GM18951 (cell line): Measurements from ENCODE around the gene PUS3.
"Not testable (repeated sequence)": the region's sequence is repeated elsewhere in the genome, so short reads cannot be mapped to it uniquely, and the experiment has no call there.

ENCODE experiments used
- POLR2A ChIP-seq: IDR thresholded peaks from 4 replicates; pipeline ENCODE4 v1.6.1; 2011; ENCODE audit warnings: mild to moderate bottlenecking; ENCODE audit not compliant: insufficient read length, insufficient read depth; ENCODE audit errors: extremely low read depth
- in situ Hi-C: fragments of 300-500 bp; cut with MboI; formaldehyde crosslinking; loops from one replicate; pipeline ENCODE4 v1.12.0; 2022; ENCODE audit warnings: low sequenced_read_pairs, mixed read lengths, inconsistent platforms; ENCODE audit not compliant: unreplicated experiment

The PUS3 gene

GRCh38 chr11:125887373-125888324, 15.4 kb downstream of the PUS3 start, which contains the start of gene HYLS1:
HYLS1 (plus strand) TSS chr11:125887668; CDS start chr11:125899369, 11,701 bp downstream.
- in situ Hi-C loops: no loop called here

GRCh38 chr11:125886997-125887372, 16.0 kb downstream of the PUS3 start:
- in situ Hi-C loops: no loop called here
- TF ChIP-seq POLR2A: peak; percentile 42

More at GRCh38 chr11:125887373-125888324, 15.4 kb downstream of the PUS3 start, which contains the start of gene HYLS1:
- peak; percentile 77 for TF ChIP-seq POLR2A

DNA sequence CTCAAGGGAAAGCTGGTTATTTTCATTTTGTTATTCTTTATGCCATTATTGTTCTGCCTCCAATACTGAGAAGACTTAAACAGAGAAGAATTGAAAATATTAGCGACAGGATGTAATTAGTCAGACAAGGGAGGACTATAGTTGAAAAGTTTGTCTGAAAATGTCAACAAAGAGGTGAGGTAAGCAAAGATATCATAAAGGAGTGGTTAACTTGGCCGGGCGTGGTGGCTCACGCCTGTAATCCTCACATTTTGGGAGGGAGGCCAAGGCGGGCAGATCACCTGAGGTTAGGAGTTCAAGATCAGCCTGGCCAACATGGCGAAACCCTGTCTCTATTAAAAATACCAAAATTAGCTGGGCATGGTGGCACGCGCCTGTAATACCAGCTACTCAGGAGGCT, 19.6 kb downstream of the PUS3 start:
- no peak for TF ChIP-seq POLR2A
- in situ Hi-C loops: no loop called here

DNA sequence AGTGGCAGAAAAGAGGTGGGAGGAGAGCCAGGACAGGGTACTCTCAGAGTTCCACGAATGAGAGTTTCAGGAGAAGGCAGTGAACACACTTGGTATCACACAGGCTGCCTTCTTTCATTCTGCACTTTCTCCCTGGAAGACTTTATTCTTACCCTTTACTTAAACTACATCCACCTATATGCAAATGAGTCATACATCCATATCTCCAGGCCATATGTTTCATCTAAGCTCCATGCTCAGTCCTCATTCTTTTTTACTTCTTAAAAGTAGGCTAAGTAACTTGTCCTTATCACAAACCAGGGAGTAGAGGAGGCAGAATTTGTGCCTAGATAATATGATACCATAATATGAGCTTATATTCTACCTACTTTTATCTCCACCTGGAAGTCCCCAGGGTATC, 21.7 kb downstream of the PUS3 start:
- in situ Hi-C loops: no loop called here
- no peak for TF ChIP-seq POLR2A

DNA sequence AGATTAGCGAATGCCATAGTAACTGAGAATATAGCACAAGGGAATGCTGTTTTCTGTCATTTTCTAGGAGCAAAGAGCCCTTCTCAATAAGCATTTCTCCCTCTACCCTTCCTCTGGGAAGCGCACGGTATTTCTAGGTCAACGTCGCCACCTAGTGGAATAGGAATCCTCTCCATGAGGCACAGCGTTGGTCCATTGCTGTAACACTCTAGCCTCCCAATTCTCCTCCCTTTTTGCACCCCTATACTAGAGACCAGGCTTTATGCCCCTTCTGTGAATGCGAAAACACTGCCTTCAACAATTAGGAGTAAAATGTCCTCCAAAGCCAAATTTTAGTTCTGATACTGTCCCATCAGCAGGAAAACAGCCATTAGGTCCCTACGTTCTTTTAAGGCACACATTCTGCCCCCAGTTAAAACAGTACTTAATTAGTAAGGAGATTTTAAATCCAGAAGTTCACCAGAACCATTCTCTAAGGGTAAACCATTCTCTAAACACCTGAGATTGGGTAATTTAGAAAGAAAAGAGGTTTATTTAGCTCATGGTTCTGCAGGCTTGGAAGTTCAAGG, 28.4 kb downstream of the PUS3 start:
- in situ Hi-C loops: no loop called here

GRCh38 chr11:125873881-125874555, 29.0 kb downstream of the PUS3 start:
- TF ChIP-seq POLR2A: no peak
- in situ Hi-C loops: no loop called here

More for the DNA sequence above, 28.4 kb downstream of the PUS3 start:
- TF ChIP-seq POLR2A: no peak

GRCh38 chr11:125872138-125872491, 30.9 kb downstream of the PUS3 start:
- TF ChIP-seq POLR2A: no peak
- in situ Hi-C loops: no loop called here

DNA sequence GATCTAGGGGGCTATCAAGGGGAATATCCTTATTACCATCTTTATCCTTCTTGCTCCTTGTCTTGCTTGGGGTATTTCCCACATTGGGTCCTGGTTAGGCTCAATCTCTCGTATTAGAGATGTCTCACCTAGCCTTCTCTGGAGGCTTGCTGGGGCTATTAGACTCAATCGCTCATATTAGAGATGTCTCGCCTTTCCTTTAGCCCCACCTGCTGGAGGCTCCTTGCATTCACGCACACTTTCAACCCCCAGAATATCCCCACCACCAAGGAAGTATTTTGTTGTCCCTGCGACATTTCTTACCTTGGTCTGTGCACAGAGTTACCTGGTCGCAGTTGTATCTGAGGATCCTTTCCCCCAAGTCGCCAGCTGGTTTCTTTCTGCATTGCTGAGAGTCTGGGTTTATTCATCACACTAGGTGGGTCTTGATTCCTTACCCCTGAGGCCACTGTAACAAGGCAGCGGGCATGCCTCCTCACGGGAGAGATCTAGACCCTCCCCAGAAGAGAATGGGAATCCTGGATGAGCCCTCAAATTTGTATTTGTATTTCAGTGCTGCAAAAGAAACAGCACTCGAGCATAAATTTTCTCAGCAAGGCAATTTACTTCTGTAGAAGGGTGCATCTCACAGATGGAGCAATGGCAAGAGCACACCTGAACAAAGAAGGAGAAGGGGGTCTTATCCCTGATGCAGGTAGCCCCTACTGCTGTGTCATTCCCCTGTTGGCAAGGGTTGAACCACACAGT, 31.4 kb downstream of the PUS3 start:
- in situ Hi-C loops: no loop called here
- no peak for TF ChIP-seq POLR2A

GRCh38 chr11:125869521-125869920, 33.5 kb downstream of the PUS3 start:
- TF ChIP-seq POLR2A: no peak
- in situ Hi-C loops: no loop called here

- in situ Hi-C loops: not testable (repeated sequence)
Measured at GRCh38 chr11:125865354-125865753, 37.7 kb downstream of the PUS3 start.

DNA sequence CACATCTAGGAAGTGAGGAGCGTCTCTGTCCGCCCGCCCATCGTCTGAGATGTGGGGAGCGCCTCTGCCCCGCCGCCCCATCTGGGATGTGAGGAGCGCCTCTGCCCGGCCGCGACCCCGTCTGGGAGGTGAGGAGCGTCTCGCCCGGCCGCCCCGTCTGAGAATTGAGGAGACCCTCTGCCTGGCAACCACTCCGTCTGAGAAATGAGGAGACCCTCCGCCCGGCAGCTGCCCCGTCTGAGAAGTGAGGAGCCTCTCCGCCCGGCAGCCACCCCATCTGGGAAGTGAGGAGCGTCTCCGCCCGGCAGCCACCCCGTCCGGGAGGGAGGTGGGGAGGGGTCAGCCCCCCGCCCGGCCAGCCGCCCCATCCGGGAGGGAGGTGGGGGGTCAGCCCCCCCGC, 40.2 kb downstream of the PUS3 start:
- in situ Hi-C loops: not testable (repeated sequence)

DNA sequence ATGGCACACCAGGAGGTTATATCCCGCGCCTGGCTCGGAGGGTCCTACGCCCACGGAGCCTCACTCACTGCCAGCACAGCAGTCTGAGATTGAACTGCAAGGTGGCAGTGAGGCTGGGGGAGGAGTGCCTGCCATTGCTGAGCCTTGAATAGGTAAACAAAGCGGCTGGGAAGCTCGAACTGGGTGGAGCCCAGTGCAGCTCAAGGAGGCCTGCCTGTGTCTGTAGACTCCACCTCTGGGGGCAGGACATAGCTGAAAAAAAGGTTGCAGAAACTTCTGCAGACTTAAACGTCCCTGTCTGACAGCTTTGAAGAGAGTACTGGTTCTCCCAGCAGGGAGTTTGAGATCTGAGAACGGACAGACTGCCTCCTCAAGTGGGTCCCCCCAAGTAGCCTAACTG, 45.3 kb downstream of the PUS3 start:
- in situ Hi-C loops: not testable (repeated sequence)

DNA sequence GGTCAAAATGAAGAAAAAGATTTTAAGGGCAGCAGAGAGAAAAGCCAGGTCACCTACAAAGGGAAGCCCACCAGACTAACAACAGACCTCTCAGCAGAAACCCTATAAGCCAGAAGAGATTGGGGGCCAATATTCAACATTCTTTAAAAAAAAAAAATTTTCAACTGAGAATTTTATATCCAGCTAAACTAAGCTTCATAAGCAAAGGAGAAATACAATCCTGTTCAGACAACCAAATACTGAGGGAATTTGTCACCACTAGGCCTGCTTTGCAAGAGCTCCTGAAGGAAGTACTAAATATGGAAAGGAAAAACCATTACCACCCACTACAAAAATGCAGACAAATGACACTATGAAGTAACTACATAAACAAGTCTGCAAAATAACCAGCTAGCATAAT, 56.8 kb downstream of the PUS3 start:
- in situ Hi-C loops: no loop called here
- no peak for TF ChIP-seq POLR2A
